MM.1S (cell line): ENCODE data around the gene RFXANK.

Experiments used
- DNase-seq: peaks from one replicate; pipeline ENCODE4 v3.0.0-alpha.2; 2015
- H2AFZ ChIP-seq: fragments of 300-600 bp; sonication (generic); 2 replicates; pipeline ENCODE4 v1.6.0; 2016; ENCODE audit warnings: antibody characterized with exemption, low read length
- H3F3A ChIP-seq: fragments of 300-600 bp; sonication (generic); 2 replicates; pipeline ENCODE4 v1.6.1; 2016; ENCODE audit warnings: mild to moderate bottlenecking, antibody characterized with exemption, low read length, moderate library complexity, mixed read lengths; ENCODE audit not compliant: insufficient read depth
- H3K27ac ChIP-seq: fragments of 300-600 bp; sonication (generic); 2 replicates; pipeline ENCODE4 v1.5.1; 2016; ENCODE audit warnings: mild to moderate bottlenecking, low read length
- H3K27me3 ChIP-seq: fragments of 300-600 bp; sonication (generic); replicated peaks from 2 replicates; pipeline ENCODE4 v1.6.0; 2016; ENCODE audit warnings: low read length; ENCODE audit not compliant: insufficient read depth
- H3K36me3 ChIP-seq: fragments of 300-600 bp; sonication (generic); replicated peaks from 2 replicates; pipeline ENCODE4 v1.6.1; 2016; ENCODE audit warnings: mild to moderate bottlenecking, low read length, mixed read lengths; ENCODE audit not compliant: insufficient read depth
- H3K4me1 ChIP-seq: fragments of 300-600 bp; sonication (generic); 2 replicates; pipeline ENCODE4 v1.6.1; 2016; ENCODE audit warnings: low read length, mixed read lengths
- H3K4me2 ChIP-seq: fragments of 300-600 bp; sonication (generic); 2 replicates; pipeline ENCODE4 v1.6.0; 2016; ENCODE audit warnings: low read depth, low read length
- H3K4me3 ChIP-seq: fragments of 300-600 bp; sonication (generic); 2 replicates; pipeline ENCODE4 v1.5.1; 2016; ENCODE audit warnings: low read length, mixed read lengths
- H3K79me2 ChIP-seq: fragments of 300-600 bp; sonication (generic); 2 replicates; pipeline ENCODE4 v1.6.1; 2016; ENCODE audit warnings: mixed run types, low read length, mixed read lengths
- H3K9ac ChIP-seq: fragments of 300-600 bp; sonication (generic); 2 replicates; pipeline ENCODE4 v1.6.1; 2016; ENCODE audit warnings: low read length, mixed read lengths
- H3K9me2 ChIP-seq: fragments of 300-600 bp; sonication (generic); replicated peaks from 2 replicates; pipeline ENCODE4 v1.6.1; 2016; ENCODE audit warnings: mild to moderate bottlenecking, low read length, mixed read lengths; ENCODE audit not compliant: insufficient read depth
- H3K9me3 ChIP-seq: fragments of 300-600 bp; sonication (generic); replicated peaks from 2 replicates; pipeline ENCODE4 v1.6.1; 2016; ENCODE audit warnings: mild to moderate bottlenecking, low read length, mixed read lengths; ENCODE audit not compliant: insufficient read depth
- H4K20me1 ChIP-seq: fragments of 300-600 bp; sonication (generic); 2 replicates; pipeline ENCODE4 v1.6.1; 2016; ENCODE audit warnings: mild to moderate bottlenecking, low read length, moderate library complexity, mixed read lengths; ENCODE audit not compliant: insufficient read depth
- CTCF ChIP-seq: fragments of 300-600 bp; sonication (generic); IDR thresholded peaks from 2 replicates; pipeline ENCODE4 v1.5.1; 2016; ENCODE audit warnings: antibody characterized with exemption, low read length, mixed read lengths
- EZH2 ChIP-seq: fragments of 300-600 bp; sonication (generic); optimal IDR thresholded peaks from 2 replicates; pipeline ENCODE3; 2017; ENCODE audit warnings: low read depth, mild to moderate bottlenecking, antibody characterized with exemption, low read length, mixed read lengths
- EZH2phosphoT487 ChIP-seq: fragments of 300-600 bp; sonication (generic); IDR thresholded peaks from 2 replicates; pipeline ENCODE4 v1.6.1; 2018; ENCODE audit warnings: antibody characterized with exemption, low read length

The RFXANK gene

GRCh38 chr19:19176950-19177349 is 15.1 kb upstream of the RFXANK start:
- TF ChIP-seq EZH2 (no peak), CTCF (no peak), EZH2phosphoT487 (no peak)
- Histone ChIP-seq H3K27ac (no peak overlapping the region), H4K20me1 (no peaks in the 10 kb centered on the region), H3K79me2 (no peaks in the 10 kb centered on the region), H2AFZ (no peak overlapping the region), H3F3A (no peaks in the 10 kb centered on the region; the same call in 1 of the 2 replicates), H3K9ac (no peak overlapping the region), H3K4me3 (no peak overlapping the region), H3K36me3 (no peaks in the 10 kb centered on the region), H3K9me2 (no peaks in the 10 kb centered on the region), H3K27me3 (no peaks in the 10 kb centered on the region), H3K9me3 (no peaks in the 10 kb centered on the region), H3K4me2 (no peak overlapping the region), H3K4me1 (no peaks in the 10 kb centered on the region)
- no peak for DNase-seq

GRCh38 chr19:19179548-19180441 is 12.3 kb upstream of the RFXANK start:
- no peak for DNase-seq
- Histone ChIP-seq H4K20me1 (no peaks in the 10 kb centered on the region), H2AFZ (no peak overlapping the region), H3K27ac (no peak overlapping the region), H3K9ac (no peak overlapping the region), H3K27me3 (no peaks in the 10 kb centered on the region), H3K36me3 (no peaks in the 10 kb centered on the region), H3K9me2 (no peaks in the 10 kb centered on the region), H3K4me1 (no peaks in the 10 kb centered on the region), H3K4me3 (no peak overlapping the region), H3K4me2 (no peak overlapping the region), H3K9me3 (no peaks in the 10 kb centered on the region), H3K79me2 (peaks cover under 1% of the 10 kb centered on the region; the same call in 1 of the 2 replicates), H3F3A (no peaks in the 10 kb centered on the region; the same call in 1 of the 2 replicates)
- TF ChIP-seq CTCF (no peak), EZH2 (no peak)

GRCh38 chr19:19181488-19181998 is 10.5 kb upstream of the RFXANK start:
- Histone ChIP-seq H3F3A (no peaks in the 10 kb centered on the region), H3K27me3 (no peaks in the 10 kb centered on the region), H3K36me3 (no peaks in the 10 kb centered on the region), H3K4me2 (no peak overlapping the region), H3K9me2 (no peaks in the 10 kb centered on the region), H3K4me1 (no peaks in the 10 kb centered on the region), H3K27ac (no peak overlapping the region), H3K79me2 (peaks cover 4% of the 10 kb centered on the region), H4K20me1 (no peaks in the 10 kb centered on the region), H3K9me3 (no peaks in the 10 kb centered on the region), H2AFZ (no peak overlapping the region), H3K9ac (no peak overlapping the region), H3K4me3 (no peak overlapping the region)
- DNase-seq, result no peak
- TF ChIP-seq CTCF (no peak), EZH2phosphoT487 (no peak), EZH2 (no peak)
